Activated CD8-positive, alpha-beta T cell treated with anti-CD3 and anti-CD28 coated beads for 36 hours (primary cell): ENCODE data around the gene CCL24. TPM values are rescaled to one million over a fixed set of nuclear protein-coding genes. Genes with fewer than 3 reads are reported as not detected.
"Not testable (repeated sequence)": the region's sequence is repeated elsewhere in the genome, so short reads cannot be mapped to it uniquely, and the experiment has no call there.

Experiments used
- ATAC-seq: fragments of 200-7000 bp; cut with Tn5 transposase; one replicate; pipeline ENCODE4 v1.10.0; 2021; ENCODE audit warnings: mild to moderate bottlenecking, moderate library complexity
- CTCF ChIA-PET: fragments of 350-600 bp; sonication (Branson Sonifier 250); formaldehyde crosslinking; loops from one replicate; lab custom pipeline; 2021; ENCODE audit warnings: antibody characterized with exemption; lab: Charles Lee
- POLR2A ChIA-PET: fragments of 350-600 bp; sonication (Branson Sonifier 250); formaldehyde crosslinking; loops from one replicate; lab custom pipeline; 2021; ENCODE audit warnings: antibody characterized with exemption; lab: Charles Lee
- DNase-seq: peaks from one replicate; pipeline ENCODE4 v3.0.0-alpha.2; 2020
- H3K27ac Mint-ChIP-seq: one replicate; pipeline ENCODE4 v1.8.0; 2021; ENCODE audit warnings: mild to moderate bottlenecking, mixed read lengths
- H3K27me3 Mint-ChIP-seq: one replicate; pipeline ENCODE4 v1.8.0; 2021; ENCODE audit warnings: mixed read lengths
- H3K36me3 Mint-ChIP-seq: one replicate; pipeline ENCODE4 v1.8.0; 2021; ENCODE audit warnings: low read depth, mixed read lengths
- H3K4me1 Mint-ChIP-seq: one replicate; pipeline ENCODE4 v1.8.0; 2021; ENCODE audit warnings: low read depth, mixed read lengths
- H3K4me3 Mint-ChIP-seq: one replicate; pipeline ENCODE4 v1.8.0; 2021; ENCODE audit warnings: mild to moderate bottlenecking, moderate library complexity, mixed read lengths
- H3K9me3 Mint-ChIP-seq: one replicate; pipeline ENCODE4 v1.8.0; 2021; ENCODE audit warnings: mixed read lengths
- intact Hi-C: fragments of 100-400 bp; cut with micrococcal nuclease; formaldehyde crosslinking; loops from one replicate; pipeline ENCODE4 v1.10.0; 2022
- total RNA-seq, 2 experiments: library from RNA; stranded (reverse); gene quantifications; one replicate each; pipeline ENCODE4 v1.2.3, GENCODE V29; 2021
- TF ChIP-seq, protein P1 (sequence below): fragments of 200-600 bp; IDR thresholded peaks from one replicate; pipeline ENCODE4 v1.8.0; 2022; ENCODE audit warnings: antibody characterized with exemption, mild to moderate bottlenecking

The CCL24 gene
- total RNA-seq, 2 experiments from 2014 or later, result not detected

- POLR2A ChIA-PET, result not testable (repeated sequence)
Measured at GRCh38 chr7:75779516-75779915, 34.1 kb downstream of the CCL24 start.

GRCh38 chr7:75779035-75779434 lies 34.6 kb downstream of the CCL24 start:
- H3K4me3 Mint-ChIP-seq, H3K36me3 Mint-ChIP-seq: not testable (repeated sequence)

More at GRCh38 chr7:75779516-75779915, 34.1 kb downstream of the CCL24 start:
- intact Hi-C loops, result loop anchor here (10.0 kb wide), 1 partner anchor 225 kb away; no protein-coding TSS in a partner anchor
- CTCF ChIA-PET, ATAC-seq, DNase-seq, H3K9me3 Mint-ChIP-seq, H3K36me3 Mint-ChIP-seq, H3K4me3 Mint-ChIP-seq: not testable (repeated sequence)
- peaks cover 38% of the 10 kb centered on the region for H3K4me1 Mint-ChIP-seq
- H3K27me3 Mint-ChIP-seq, result peaks cover 29% of the 10 kb centered on the region
- H3K27ac Mint-ChIP-seq, result peak overlapping the region; percentile 58

DNA sequence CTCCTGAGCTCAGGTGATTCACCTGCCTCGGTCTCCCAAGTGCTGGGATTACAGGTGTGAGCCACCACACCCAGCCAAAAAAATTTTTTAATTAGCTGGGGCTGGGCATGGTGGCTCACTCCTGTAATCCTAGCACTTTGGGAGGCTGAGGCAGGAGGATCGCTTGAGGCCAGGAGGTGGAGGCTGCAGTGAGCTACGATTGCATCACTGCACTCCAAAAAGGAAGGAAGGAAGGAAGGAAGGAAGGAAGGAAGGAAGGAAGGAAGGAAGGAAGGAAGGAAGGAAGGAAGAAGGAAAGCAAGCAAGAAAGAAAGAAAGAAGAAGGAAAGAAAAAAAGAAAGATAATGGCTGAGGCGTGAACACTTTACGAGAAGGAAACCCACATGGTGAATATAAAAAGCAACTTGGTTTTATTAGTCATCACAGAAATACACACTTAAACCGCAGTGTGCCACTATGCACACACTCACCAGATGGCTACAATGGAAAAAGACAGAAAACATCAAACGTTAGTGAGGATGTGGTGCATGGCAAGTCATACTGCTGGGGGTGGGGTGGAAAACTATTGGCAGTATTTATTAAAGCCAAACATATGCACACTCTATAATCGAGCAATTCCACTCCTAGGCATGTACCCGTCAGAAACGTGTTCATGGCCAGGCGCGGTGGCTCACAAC lies 37.2 kb downstream of the CCL24 start:
- H3K27me3 Mint-ChIP-seq, result peaks cover 16% of the 10 kb centered on the region
- DNase-seq, result peak; percentile 86
- H3K9me3 Mint-ChIP-seq, result no peaks in the 10 kb centered on the region
- peak overlapping the region; percentile 46 for H3K4me3 Mint-ChIP-seq
- H3K36me3 Mint-ChIP-seq, result no peaks in the 10 kb centered on the region
- ChIA-PET CTCF (interaction anchor here (1.3 kb wide), 1 partner anchor 89 kb away, joined by 7 read pairs; no protein-coding TSS in a partner anchor), POLR2A (interaction anchor here (0.6 kb wide), 1 partner anchor 127 kb away, joined by 3 read pairs; no protein-coding TSS in a partner anchor)
- TF ChIP-seq, protein P1, sequence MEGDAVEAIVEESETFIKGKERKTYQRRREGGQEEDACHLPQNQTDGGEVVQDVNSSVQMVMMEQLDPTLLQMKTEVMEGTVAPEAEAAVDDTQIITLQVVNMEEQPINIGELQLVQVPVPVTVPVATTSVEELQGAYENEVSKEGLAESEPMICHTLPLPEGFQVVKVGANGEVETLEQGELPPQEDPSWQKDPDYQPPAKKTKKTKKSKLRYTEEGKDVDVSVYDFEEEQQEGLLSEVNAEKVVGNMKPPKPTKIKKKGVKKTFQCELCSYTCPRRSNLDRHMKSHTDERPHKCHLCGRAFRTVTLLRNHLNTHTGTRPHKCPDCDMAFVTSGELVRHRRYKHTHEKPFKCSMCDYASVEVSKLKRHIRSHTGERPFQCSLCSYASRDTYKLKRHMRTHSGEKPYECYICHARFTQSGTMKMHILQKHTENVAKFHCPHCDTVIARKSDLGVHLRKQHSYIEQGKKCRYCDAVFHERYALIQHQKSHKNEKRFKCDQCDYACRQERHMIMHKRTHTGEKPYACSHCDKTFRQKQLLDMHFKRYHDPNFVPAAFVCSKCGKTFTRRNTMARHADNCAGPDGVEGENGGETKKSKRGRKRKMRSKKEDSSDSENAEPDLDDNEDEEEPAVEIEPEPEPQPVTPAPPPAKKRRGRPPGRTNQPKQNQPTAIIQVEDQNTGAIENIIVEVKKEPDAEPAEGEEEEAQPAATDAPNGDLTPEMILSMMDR, result no peak
- H3K27ac Mint-ChIP-seq, result peak overlapping the region; percentile 85
- ATAC-seq, result peak; percentile 91
- intact Hi-C loops, result loop anchor here (10.0 kb wide), 1 partner anchor 228 kb away; no protein-coding TSS in a partner anchor
- H3K4me1 Mint-ChIP-seq, result peaks cover 38% of the 10 kb centered on the region

More at GRCh38 chr7:75779035-75779434, 34.6 kb downstream of the CCL24 start:
- CTCF ChIA-PET, ATAC-seq, POLR2A ChIA-PET, H3K9me3 Mint-ChIP-seq: not testable (repeated sequence)
- Mint-ChIP-seq H3K27ac (peak overlapping the region; percentile 58), H3K27me3 (peaks cover 29% of the 10 kb centered on the region), H3K4me1 (peaks cover 38% of the 10 kb centered on the region)
- DNase-seq, result peak; percentile 6
- intact Hi-C loops, result loop anchor here (10.0 kb wide), 1 partner anchor 226 kb away; no protein-coding TSS in a partner anchor

GRCh38 chr7:75773958-75774357 lies 39.6 kb downstream of the CCL24 start:
- POLR2A ChIA-PET, result interaction anchor here (1.2 kb wide), 1 partner anchor 10 kb away, joined by 4 read pairs; no protein-coding TSS in a partner anchor
- not testable (repeated sequence) for H3K27ac Mint-ChIP-seq, H3K4me3 Mint-ChIP-seq, H3K9me3 Mint-ChIP-seq, H3K27me3 Mint-ChIP-seq, DNase-seq, ATAC-seq, H3K36me3 Mint-ChIP-seq
- intact Hi-C loops, result loop anchor here (10.0 kb wide), 1 partner anchor 231 kb away; no protein-coding TSS in a partner anchor
- H3K4me1 Mint-ChIP-seq, result peaks cover 31% of the 10 kb centered on the region
- CTCF ChIA-PET, result interaction anchor here (2.0 kb wide), 1 partner anchor 11 kb away, joined by 6 read pairs; no protein-coding TSS in a partner anchor

DNA sequence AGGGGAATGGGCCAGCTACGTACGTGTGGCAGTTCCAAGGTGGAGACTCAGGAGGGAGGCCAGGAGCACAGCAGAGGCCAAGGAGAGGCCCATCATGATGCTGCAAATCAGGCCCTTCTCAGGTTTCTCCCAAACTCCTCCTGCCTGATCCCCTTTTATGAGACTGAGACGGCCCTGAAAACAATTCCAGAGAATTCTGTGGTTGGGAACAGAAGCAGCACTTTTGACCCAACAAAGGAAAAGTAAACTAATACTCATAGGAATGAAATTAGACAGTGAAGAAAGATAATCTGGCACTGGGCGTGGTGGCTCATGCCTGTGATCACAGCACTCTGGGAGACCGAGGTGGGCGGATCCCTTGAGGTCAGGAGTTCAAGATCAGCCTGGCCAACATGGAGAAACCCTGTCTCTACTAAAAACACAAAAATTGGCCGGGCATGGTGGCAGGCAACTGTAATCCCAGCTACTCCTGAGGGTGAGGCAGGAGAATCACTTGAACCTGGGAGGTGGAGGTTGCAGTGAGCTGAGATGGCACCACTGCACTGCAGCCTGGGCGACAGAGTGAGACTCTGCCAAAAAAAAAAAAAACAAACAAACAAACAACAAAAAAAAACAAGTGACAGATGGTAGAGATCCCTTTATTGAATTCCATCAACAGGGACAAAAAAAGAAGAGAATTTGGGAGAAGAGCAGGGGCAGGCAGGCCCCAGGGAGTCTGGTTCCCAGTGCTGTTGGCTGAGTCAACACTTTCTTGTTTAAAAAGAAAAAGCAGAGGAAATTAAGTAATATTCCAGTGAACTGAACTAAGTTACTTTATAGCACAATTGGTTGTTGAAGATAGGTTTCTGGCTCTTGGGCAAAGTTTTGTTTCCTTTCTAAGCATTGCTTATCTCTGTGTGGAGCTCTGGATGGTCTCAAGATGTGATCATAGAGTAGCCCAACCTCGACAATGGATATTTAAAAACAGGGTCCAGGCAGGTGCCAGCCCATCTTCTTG lies 41.2 kb downstream of the CCL24 start, which contains the start of gene CCL26:
Gene CCL26, minus strand, starts transcription at position 131 of the 997 bp plus-strand sequence. Its CDS starts 35 bp downstream, at position 96.
- Mint-ChIP-seq H3K36me3 (no peaks in the 10 kb centered on the region), H3K27me3 (no peaks in the 10 kb centered on the region), H3K4me3 (no peak within 1 kb of the TSS), H3K9me3 (no peaks in the 10 kb centered on the region), H3K4me1 (peaks cover 19% of the 10 kb centered on the region), H3K27ac (no peak within 1 kb of the TSS)
- TF ChIP-seq, protein P1, result no peak
- intact Hi-C loops, result loop anchor here (10.0 kb wide), 1 partner anchor 232 kb away; no protein-coding TSS in a partner anchor
- peak; percentile 15 for DNase-seq
- ATAC-seq, result no peak
- CTCF ChIA-PET, result interaction anchor here (1.5 to 1.9 kb wide), 2 partner anchors 10 to 16 kb away, joined by 4 to 15 read pairs; no protein-coding TSS in a partner anchor
- POLR2A ChIA-PET, result no interaction called here
